ENCODE measurements around the gene RAP1B.

DNA sequence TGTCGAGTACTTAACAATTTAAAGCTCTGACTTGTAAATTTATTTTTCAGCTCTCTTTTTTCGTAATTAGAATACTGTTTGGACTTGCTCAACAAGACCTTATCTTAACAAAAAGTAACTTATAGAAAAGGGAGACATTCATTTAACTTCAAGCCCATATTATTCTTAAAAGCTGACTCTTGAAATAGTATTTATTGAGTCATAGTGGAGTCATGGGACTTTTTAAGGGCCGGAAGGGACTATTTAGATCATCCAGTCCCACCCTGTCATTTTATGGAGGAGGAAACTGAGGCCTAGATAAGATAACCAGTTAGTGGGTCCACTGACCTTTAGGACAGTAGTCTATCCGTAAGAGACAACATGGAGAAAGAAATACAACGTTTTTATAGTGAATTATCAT lies 1.5 kb downstream of the RAP1B start:
- TF ChIP-seq, protein P1, sequence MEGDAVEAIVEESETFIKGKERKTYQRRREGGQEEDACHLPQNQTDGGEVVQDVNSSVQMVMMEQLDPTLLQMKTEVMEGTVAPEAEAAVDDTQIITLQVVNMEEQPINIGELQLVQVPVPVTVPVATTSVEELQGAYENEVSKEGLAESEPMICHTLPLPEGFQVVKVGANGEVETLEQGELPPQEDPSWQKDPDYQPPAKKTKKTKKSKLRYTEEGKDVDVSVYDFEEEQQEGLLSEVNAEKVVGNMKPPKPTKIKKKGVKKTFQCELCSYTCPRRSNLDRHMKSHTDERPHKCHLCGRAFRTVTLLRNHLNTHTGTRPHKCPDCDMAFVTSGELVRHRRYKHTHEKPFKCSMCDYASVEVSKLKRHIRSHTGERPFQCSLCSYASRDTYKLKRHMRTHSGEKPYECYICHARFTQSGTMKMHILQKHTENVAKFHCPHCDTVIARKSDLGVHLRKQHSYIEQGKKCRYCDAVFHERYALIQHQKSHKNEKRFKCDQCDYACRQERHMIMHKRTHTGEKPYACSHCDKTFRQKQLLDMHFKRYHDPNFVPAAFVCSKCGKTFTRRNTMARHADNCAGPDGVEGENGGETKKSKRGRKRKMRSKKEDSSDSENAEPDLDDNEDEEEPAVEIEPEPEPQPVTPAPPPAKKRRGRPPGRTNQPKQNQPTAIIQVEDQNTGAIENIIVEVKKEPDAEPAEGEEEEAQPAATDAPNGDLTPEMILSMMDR (IDR thresholded peaks at IDR 0.05), result no peak
- no peak for TF ChIP-seq POLR2A (IDR thresholded peaks at IDR 0.05)

Data from adrenal gland (tissue), 5 donors.